K562 (cell line): ENCODE data around the gene C6orf89. TPM values are rescaled to one million over a fixed set of nuclear protein-coding genes. Genes with fewer than 3 reads are reported as not detected.

Experiments used
- BRD4 ChIP-seq: fragments of 200-600 bp; sonication (generic); IDR thresholded peaks from 2 replicates; pipeline ENCODE4 v1.6.1; 2017; ENCODE audit warnings: inconsistent platforms
- CLOCK ChIP-seq: fragments of 250-450 bp; sonication (Bioruptor Pico); IDR thresholded peaks from 2 replicates; pipeline ENCODE4 v1.4.0; 2020; ENCODE audit warnings: mild to moderate bottlenecking, moderate library complexity, borderline replicate concordance
- CREM ChIP-seq: IDR thresholded peaks from 2 replicates; pipeline ENCODE4 v1.6.1; 2014; ENCODE audit warnings: antibody characterized with exemption, low read depth
- DPF2 ChIP-seq: fragments of 450-650 bp; IDR thresholded peaks from 2 replicates; pipeline ENCODE4 v1.6.1; 2016
- ETV5 ChIP-seq: sonication (generic); formaldehyde crosslinking; IDR thresholded peaks from 2 replicates; pipeline ENCODE4 v1.4.0; 2020; ENCODE audit warnings: low read depth, mild to moderate bottlenecking, missing genetic modification reagents
- HIVEP1 ChIP-seq: fragments of 250-450 bp; sonication (Bioruptor Pico); IDR thresholded peaks from 2 replicates; pipeline ENCODE4 v1.4.0; 2020; ENCODE audit warnings: mild to moderate bottlenecking
- KDM2B ChIP-seq: fragments of 250-450 bp; sonication (Bioruptor Pico); IDR thresholded peaks from 2 replicates; pipeline ENCODE4 v1.8.0; 2021; ENCODE audit warnings: mild to moderate bottlenecking, moderate library complexity
- KHSRP ChIP-seq: fragments of 450-650 bp; IDR thresholded peaks from 2 replicates; pipeline ENCODE4 v1.6.1; 2017
- KLF1 ChIP-seq: fragments of 450-650 bp; IDR thresholded peaks from 2 replicates; pipeline ENCODE4 v1.6.1; 2016; ENCODE audit warnings: missing genetic modification characterization, missing compliant biosample characterization
- RHOXF2B ChIP-seq: fragments of 250-450 bp; sonication (Bioruptor Pico); conservative IDR thresholded peaks from 2 replicates; pipeline ENCODE4 v1.5.1; 2021
- SMAD3 ChIP-seq: fragments of 450-650 bp; formaldehyde crosslinking; conservative IDR thresholded peaks from 2 replicates; pipeline ENCODE4 v1.4.0; 2020; ENCODE audit warnings: mild to moderate bottlenecking
- ZNF134 ChIP-seq: fragments of 250-450 bp; sonication (Bioruptor Pico); conservative IDR thresholded peaks from 2 replicates; pipeline ENCODE4 v1.4.0; 2020
- ZNF282 ChIP-seq: sonication (generic); formaldehyde crosslinking; IDR thresholded peaks from 2 replicates; pipeline ENCODE4 v1.8.1; 2023; ENCODE audit warnings: missing genetic modification reagents
- polyA plus RNA-seq, 8 experiments: library from polyadenylated mRNA; depleted of rRNA in 4 of 8; stranded (reverse) in 5 of 8; unstranded in 3 of 8; fragments of >200 nt; fragmentation: Nextera tagmentation in 2 of 8; fragmentation: Illumina TruSeq in 1 of 8; extraction: Ambion mirVana in 2 of 8; extraction: Trizol in 1 of 8; gene quantifications; 2 replicates each; pipeline versions ENCODE4 v1.2.1 to v1.2.3, GENCODE V29; 2011 to 2014; ENCODE audit warnings: inconsistent platforms in 1 of 8, missing spikeins in 1 of 8
- total RNA-seq, 7 experiments: library from RNA; depleted of rRNA in 6 of 7; stranded (reverse); fragments of >200 nt in 6 of 7; fragmentation: Illumina TruSeq in 2 of 7; extraction: Trizol in 2 of 7; gene quantifications; 2 replicates each; pipeline versions ENCODE4 v1.2.1 to v1.2.3, GENCODE V29; 2011 to 2021; ENCODE audit warnings: low replicate concordance in 1 of 7
- TF ChIP-seq, protein P1 (sequence below), 2 experiments: fragments of 450-650 bp in 1 of 2; sonication (generic) in 1 of 2; formaldehyde crosslinking in 1 of 2; IDR thresholded peaks; 2 replicates each; pipeline versions ENCODE4 v1.7.1 to v1.9.0; 2016 to 2022; ENCODE audit warnings: inconsistent platforms in 1 of 2, mild to moderate bottlenecking in 1 of 2, missing genetic modification reagents in 1 of 2
- TF ChIP-seq, protein P2 (sequence below): IDR thresholded peaks from 3 replicates; pipeline ENCODE4 v1.6.1; 2011; ENCODE audit warnings: borderline replicate concordance, mild to moderate bottlenecking, moderate library complexity; ENCODE audit not compliant: insufficient read length; ENCODE audit errors: extremely low read depth

The C6orf89 gene
- total and polyA plus RNA-seq, 9 of the 15 experiments (the other 6 are each of a cell fraction or from before 2014, with no cell fraction given): 35.2 to 111 (median 58.5) TPM

GRCh38 chr6:36851149-36851614, 34.6 kb upstream of the C6orf89 start (continued):
- TF ChIP-seq, protein P1, sequence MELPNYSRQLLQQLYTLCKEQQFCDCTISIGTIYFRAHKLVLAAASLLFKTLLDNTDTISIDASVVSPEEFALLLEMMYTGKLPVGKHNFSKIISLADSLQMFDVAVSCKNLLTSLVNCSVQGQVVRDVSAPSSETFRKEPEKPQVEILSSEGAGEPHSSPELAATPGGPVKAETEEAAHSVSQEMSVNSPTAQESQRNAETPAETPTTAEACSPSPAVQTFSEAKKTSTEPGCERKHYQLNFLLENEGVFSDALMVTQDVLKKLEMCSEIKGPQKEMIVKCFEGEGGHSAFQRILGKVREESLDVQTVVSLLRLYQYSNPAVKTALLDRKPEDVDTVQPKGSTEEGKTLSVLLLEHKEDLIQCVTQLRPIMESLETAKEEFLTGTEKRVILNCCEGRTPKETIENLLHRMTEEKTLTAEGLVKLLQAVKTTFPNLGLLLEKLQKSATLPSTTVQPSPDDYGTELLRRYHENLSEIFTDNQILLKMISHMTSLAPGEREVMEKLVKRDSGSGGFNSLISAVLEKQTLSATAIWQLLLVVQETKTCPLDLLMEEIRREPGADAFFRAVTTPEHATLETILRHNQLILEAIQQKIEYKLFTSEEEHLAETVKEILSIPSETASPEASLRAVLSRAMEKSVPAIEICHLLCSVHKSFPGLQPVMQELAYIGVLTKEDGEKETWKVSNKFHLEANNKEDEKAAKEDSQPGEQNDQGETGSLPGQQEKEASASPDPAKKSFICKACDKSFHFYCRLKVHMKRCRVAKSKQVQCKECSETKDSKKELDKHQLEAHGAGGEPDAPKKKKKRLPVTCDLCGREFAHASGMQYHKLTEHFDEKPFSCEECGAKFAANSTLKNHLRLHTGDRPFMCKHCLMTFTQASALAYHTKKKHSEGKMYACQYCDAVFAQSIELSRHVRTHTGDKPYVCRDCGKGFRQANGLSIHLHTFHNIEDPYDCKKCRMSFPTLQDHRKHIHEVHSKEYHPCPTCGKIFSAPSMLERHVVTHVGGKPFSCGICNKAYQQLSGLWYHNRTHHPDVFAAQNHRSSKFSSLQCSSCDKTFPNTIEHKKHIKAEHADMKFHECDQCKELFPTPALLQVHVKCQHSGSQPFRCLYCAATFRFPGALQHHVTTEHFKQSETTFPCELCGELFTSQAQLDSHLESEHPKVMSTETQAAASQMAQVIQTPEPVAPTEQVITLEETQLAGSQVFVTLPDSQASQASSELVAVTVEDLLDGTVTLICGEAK (IDR thresholded peaks at IDR 0.05): no peak
- TF ChIP-seq, protein P1 (CRISPR knock-in tag; IDR thresholded peaks at IDR 0.05): no peak
- TF ChIP-seq KLF1: no peak
- TF ChIP-seq CLOCK (CRISPR knock-in tag): no peak
- no peak for TF ChIP-seq KHSRP
- TF ChIP-seq DPF2: no peak
- TF ChIP-seq ETV5 (CRISPR knock-in tag): no peak
- TF ChIP-seq, protein P2, sequence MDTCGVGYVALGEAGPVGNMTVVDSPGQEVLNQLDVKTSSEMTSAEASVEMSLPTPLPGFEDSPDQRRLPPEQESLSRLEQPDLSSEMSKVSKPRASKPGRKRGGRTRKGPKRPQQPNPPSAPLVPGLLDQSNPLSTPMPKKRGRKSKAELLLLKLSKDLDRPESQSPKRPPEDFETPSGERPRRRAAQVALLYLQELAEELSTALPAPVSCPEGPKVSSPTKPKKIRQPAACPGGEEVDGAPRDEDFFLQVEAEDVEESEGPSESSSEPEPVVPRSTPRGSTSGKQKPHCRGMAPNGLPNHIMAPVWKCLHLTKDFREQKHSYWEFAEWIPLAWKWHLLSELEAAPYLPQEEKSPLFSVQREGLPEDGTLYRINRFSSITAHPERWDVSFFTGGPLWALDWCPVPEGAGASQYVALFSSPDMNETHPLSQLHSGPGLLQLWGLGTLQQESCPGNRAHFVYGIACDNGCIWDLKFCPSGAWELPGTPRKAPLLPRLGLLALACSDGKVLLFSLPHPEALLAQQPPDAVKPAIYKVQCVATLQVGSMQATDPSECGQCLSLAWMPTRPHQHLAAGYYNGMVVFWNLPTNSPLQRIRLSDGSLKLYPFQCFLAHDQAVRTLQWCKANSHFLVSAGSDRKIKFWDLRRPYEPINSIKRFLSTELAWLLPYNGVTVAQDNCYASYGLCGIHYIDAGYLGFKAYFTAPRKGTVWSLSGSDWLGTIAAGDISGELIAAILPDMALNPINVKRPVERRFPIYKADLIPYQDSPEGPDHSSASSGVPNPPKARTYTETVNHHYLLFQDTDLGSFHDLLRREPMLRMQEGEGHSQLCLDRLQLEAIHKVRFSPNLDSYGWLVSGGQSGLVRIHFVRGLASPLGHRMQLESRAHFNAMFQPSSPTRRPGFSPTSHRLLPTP: no peak
- no peak for TF ChIP-seq ZNF282
- no peak for TF ChIP-seq CREM
- no peak for TF ChIP-seq ZNF134 (CRISPR knock-in tag)
- no peak for TF ChIP-seq RHOXF2B (CRISPR knock-in tag)
- no peak for TF ChIP-seq BRD4
- TF ChIP-seq KDM2B: no peak
- TF ChIP-seq HIVEP1 (CRISPR knock-in tag): no peak
- no peak for TF ChIP-seq SMAD3 (CRISPR knock-in tag)
